Measurements from ENCODE around the gene MAPT.

DNA sequence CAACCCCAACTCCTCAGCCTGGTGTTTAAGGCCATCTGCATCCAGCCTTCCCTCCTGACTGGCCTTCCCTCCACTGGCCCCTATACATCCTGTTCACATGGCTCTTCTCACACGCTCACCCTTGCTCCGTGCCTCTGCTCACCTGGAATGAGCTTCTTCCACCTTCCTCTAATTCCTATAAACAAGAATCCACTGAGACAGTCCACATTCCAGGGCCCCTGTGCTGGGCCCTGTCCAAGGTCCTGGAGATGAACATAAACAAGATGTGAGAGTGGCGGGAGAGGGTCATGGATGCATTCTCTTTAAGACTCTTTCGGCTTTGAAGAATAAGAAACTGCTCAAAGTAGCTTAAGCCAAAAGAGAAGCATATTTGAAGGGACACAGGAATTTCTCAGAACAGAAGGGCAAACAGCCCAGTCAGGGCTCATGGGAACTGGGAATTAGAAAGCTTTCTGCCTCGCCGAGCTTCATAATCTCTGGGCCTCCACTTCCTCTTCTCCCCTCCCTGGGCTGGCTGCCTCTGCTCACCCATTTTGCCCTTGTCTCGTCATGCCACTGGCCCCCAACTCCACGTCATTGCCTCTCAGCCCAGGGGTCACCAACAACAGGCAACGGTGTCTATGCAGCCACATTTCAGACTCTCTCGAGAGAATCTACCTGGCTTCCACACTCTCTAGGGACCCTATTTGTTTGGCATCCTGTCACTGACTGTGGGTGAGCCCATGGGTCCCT, 36.2 kb upstream of the MAPT start:
- TF ChIP-seq POLR2A (IDR thresholded peaks at IDR 0.05; ENCODE audit: low read depth, low read length) (no peak), MXI1 (IDR thresholded peaks at IDR 0.05; ENCODE audit: borderline replicate concordance, low read depth, low read length) (no peak), CEBPB (IDR thresholded peaks at IDR 0.05; ENCODE audit: low read depth, low read length) (no peak), MAZ (IDR thresholded peaks at IDR 0.05; ENCODE audit: borderline replicate concordance, low read depth, low read length) (no peak), BHLHE40 (IDR thresholded peaks at IDR 0.05; ENCODE audit: low read depth, low read length) (no peak), SMC3 (IDR thresholded peaks at IDR 0.05; ENCODE audit: low read depth, low read length) (no peak), RAD21 (IDR thresholded peaks at IDR 0.05; ENCODE audit: low read length) (no peak), FOS (IDR thresholded peaks at IDR 0.05; ENCODE audit: low read depth, low read length) (no peak), NFE2L2 (IDR thresholded peaks at IDR 0.05; ENCODE audit: low read depth, low read length) (no peak)
- TF ChIP-seq, protein P1, sequence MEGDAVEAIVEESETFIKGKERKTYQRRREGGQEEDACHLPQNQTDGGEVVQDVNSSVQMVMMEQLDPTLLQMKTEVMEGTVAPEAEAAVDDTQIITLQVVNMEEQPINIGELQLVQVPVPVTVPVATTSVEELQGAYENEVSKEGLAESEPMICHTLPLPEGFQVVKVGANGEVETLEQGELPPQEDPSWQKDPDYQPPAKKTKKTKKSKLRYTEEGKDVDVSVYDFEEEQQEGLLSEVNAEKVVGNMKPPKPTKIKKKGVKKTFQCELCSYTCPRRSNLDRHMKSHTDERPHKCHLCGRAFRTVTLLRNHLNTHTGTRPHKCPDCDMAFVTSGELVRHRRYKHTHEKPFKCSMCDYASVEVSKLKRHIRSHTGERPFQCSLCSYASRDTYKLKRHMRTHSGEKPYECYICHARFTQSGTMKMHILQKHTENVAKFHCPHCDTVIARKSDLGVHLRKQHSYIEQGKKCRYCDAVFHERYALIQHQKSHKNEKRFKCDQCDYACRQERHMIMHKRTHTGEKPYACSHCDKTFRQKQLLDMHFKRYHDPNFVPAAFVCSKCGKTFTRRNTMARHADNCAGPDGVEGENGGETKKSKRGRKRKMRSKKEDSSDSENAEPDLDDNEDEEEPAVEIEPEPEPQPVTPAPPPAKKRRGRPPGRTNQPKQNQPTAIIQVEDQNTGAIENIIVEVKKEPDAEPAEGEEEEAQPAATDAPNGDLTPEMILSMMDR (conservative IDR thresholded peaks at IDR 0.05; ENCODE audit: low read depth, low read length), result no peak
- TF ChIP-seq, protein P2, sequence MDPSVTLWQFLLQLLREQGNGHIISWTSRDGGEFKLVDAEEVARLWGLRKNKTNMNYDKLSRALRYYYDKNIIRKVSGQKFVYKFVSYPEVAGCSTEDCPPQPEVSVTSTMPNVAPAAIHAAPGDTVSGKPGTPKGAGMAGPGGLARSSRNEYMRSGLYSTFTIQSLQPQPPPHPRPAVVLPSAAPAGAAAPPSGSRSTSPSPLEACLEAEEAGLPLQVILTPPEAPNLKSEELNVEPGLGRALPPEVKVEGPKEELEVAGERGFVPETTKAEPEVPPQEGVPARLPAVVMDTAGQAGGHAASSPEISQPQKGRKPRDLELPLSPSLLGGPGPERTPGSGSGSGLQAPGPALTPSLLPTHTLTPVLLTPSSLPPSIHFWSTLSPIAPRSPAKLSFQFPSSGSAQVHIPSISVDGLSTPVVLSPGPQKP (IDR thresholded peaks at IDR 0.05; ENCODE audit: borderline replicate concordance, low read depth, low read length), result no peak
- TF ChIP-seq, protein P3, sequence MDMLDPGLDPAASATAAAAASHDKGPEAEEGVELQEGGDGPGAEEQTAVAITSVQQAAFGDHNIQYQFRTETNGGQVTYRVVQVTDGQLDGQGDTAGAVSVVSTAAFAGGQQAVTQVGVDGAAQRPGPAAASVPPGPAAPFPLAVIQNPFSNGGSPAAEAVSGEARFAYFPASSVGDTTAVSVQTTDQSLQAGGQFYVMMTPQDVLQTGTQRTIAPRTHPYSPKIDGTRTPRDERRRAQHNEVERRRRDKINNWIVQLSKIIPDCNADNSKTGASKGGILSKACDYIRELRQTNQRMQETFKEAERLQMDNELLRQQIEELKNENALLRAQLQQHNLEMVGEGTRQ (IDR thresholded peaks at IDR 0.05; ENCODE audit: low read depth, low read length), result no peak

All from IMR-90 (cell line).